IMR-90 (cell line): Measurements from ENCODE around the gene CTDSPL. TPM values are rescaled to one million over a fixed set of nuclear protein-coding genes. Genes with fewer than 3 reads are reported as not detected.

Experiments
- ATAC-seq: fragments of 200-7000 bp; cut with Tn5 transposase; 2 replicates; pipeline ENCODE4 v1.9.1; 2020; ENCODE audit warnings: low read depth, mild to moderate bottlenecking, moderate library complexity
- BruUV-seq: library from RNA; stranded (reverse); fragments of 400-500 nt; replicated peaks from 2 replicates; lab custom pipeline; 2021; lab: Mats Ljungman, UMichigan
- CTCF ChIA-PET: fragments of 300-600 bp; formaldehyde crosslinking; extraction: SDS; loops from one replicate; lab custom pipeline; 2021; ENCODE audit warnings: antibody characterized with exemption; lab: Yijun Ruan, JAX
- POLR2A ChIA-PET: fragments of 300-600 bp; sonication (Branson Sonifier 250); formaldehyde crosslinking; loops from one replicate; lab custom pipeline; 2022; ENCODE audit warnings: antibody characterized with exemption; ENCODE audit not compliant: unreplicated experiment; lab: Charles Lee
- DNase-seq: peaks from one replicate; pipeline ENCODE4 v3.0.0; 2013
- H2AFZ ChIP-seq: replicated peaks from 2 replicates; pipeline ENCODE3; 2013; ENCODE audit warnings: low read length, mild to moderate bottlenecking; ENCODE audit not compliant: poor library complexity
- H2AK5ac ChIP-seq: 2 replicates; pipeline ENCODE4 v1.6.1; 2013; ENCODE audit warnings: low read depth, low read length, inconsistent platforms
- H2AK9ac ChIP-seq: replicated peaks from 2 replicates; pipeline ENCODE3; 2013; ENCODE audit warnings: mild to moderate bottlenecking, low read depth, low read length, moderate library complexity; ENCODE audit not compliant: poor library complexity
- H2BK120ac ChIP-seq: 2 replicates; pipeline ENCODE4 v1.6.1; 2013; ENCODE audit warnings: low read depth, low read length, inconsistent platforms
- H2BK15ac ChIP-seq: 3 replicates; pipeline ENCODE4 v1.6.1; 2013; ENCODE audit warnings: low read depth, low read length, inconsistent platforms
- H2BK20ac ChIP-seq: 2 replicates; pipeline ENCODE4 v1.6.1; 2013; ENCODE audit warnings: low read depth, mild to moderate bottlenecking, inconsistent platforms, low read length, moderate library complexity
- H2BK5ac ChIP-seq: 2 replicates; pipeline ENCODE4 v1.6.1; 2013; ENCODE audit warnings: mild to moderate bottlenecking, low read depth, low read length, inconsistent platforms; ENCODE audit not compliant: poor library complexity, severe bottlenecking
- H3K14ac ChIP-seq: replicated peaks from 2 replicates; pipeline ENCODE4 v1.6.1; 2013; ENCODE audit warnings: low read depth, low read length, inconsistent platforms
- H3K18ac ChIP-seq: 2 replicates; pipeline ENCODE4 v1.6.1; 2013; ENCODE audit warnings: low read depth, low read length, control low read depth
- H3K23ac ChIP-seq: 2 replicates; pipeline ENCODE4 v1.6.1; 2013; ENCODE audit warnings: low read depth, low read length, inconsistent platforms
- H3K27ac ChIP-seq: 2 replicates; pipeline ENCODE4 v1.5.1; 2013; ENCODE audit warnings: mild to moderate bottlenecking, control low read depth, low read length; ENCODE audit not compliant: insufficient read depth
- H3K27me3 ChIP-seq: 2 replicates; pipeline ENCODE4 v1.6.1; 2013; ENCODE audit warnings: low read length; ENCODE audit not compliant: control insufficient read depth, insufficient read depth
- H3K36me3 ChIP-seq: 2 replicates; pipeline ENCODE4 v1.6.1; 2013; ENCODE audit warnings: low read length, mixed read lengths; ENCODE audit not compliant: control insufficient read depth, insufficient read depth
- H3K4ac ChIP-seq: 2 replicates; pipeline ENCODE4 v1.6.1; 2013; ENCODE audit warnings: low read depth, low read length, inconsistent platforms
- H3K4me1 ChIP-seq: 2 replicates; pipeline ENCODE4 v1.6.1; 2013; ENCODE audit warnings: low read length, mixed read lengths; ENCODE audit not compliant: control insufficient read depth, insufficient read depth
- H3K4me2 ChIP-seq: 2 replicates; pipeline ENCODE4 v1.6.1; 2013; ENCODE audit warnings: low read depth, mild to moderate bottlenecking, control low read depth, low read length, moderate library complexity
- H3K4me3 ChIP-seq: 2 replicates; pipeline ENCODE4 v1.5.1; 2013; ENCODE audit warnings: low read depth, mild to moderate bottlenecking, control low read depth, low read length, moderate library complexity; ENCODE audit not compliant: insufficient read depth
- H3K56ac ChIP-seq: 2 replicates; pipeline ENCODE4 v1.6.1; 2013; ENCODE audit warnings: low read length, inconsistent platforms; ENCODE audit not compliant: insufficient read depth; ENCODE audit errors: extremely low read depth
- H3K79me1 ChIP-seq, 2 experiments: 2 replicates each; pipeline ENCODE4 v1.6.1; 2013; ENCODE audit warnings: low read length in 2 of 2, inconsistent platforms in 1 of 2, low read depth in 1 of 2
- H3K9ac ChIP-seq: 2 replicates; pipeline ENCODE4 v1.6.1; 2013; ENCODE audit warnings: low read depth, low read length, control low read depth
- H3K9me1 ChIP-seq: 2 replicates; pipeline ENCODE4 v1.6.1; 2013; ENCODE audit warnings: low read length, inconsistent platforms; ENCODE audit not compliant: insufficient read depth
- H3K9me3 ChIP-seq: 2 replicates; pipeline ENCODE4 v1.6.1; 2013; ENCODE audit warnings: low read length; ENCODE audit not compliant: control insufficient read depth, insufficient read depth
- H4K20me1 ChIP-seq: 2 replicates; pipeline ENCODE4 v1.6.1; 2013; ENCODE audit warnings: low read length, inconsistent platforms; ENCODE audit not compliant: insufficient read depth
- H4K5ac ChIP-seq: 2 replicates; pipeline ENCODE4 v1.6.1; 2013; ENCODE audit warnings: mild to moderate bottlenecking, low read depth, low read length, control low read depth
- H4K8ac ChIP-seq, 2 experiments: 2 replicates each; pipeline ENCODE4 v1.6.1; 2013; ENCODE audit warnings: low read depth in 2 of 2, low read length in 2 of 2, control low read depth in 1 of 2, inconsistent platforms in 1 of 2
- H4K91ac ChIP-seq: 2 replicates; pipeline ENCODE4 v1.6.1; 2013; ENCODE audit warnings: low read depth, low read length, inconsistent platforms; ENCODE audit not compliant: insufficient read depth
- FOS ChIP-seq: fragments of 150-350 bp; IDR thresholded peaks from 2 replicates; pipeline ENCODE4 v1.6.1; 2016; ENCODE audit warnings: low read depth, low read length
- RAD21 ChIP-seq: IDR thresholded peaks from 2 replicates; pipeline ENCODE4 v1.6.1; 2012; ENCODE audit warnings: low read length, improper control_type of control experiment
- WGBS, 2 experiments: methylation state at CpG; one replicate each; pipeline versions ENCODE4 v1.1.5 to v1.1.7; 2013; ENCODE audit warnings: missing lambda C conversion rate in 2 of 2; ENCODE audit not compliant: insufficient read length in 1 of 2; ENCODE audit errors: extremely low coverage in 2 of 2; 5-methylcytosine and 5-hydroxymethylcytosine counted together
- dilution Hi-C: fragments of 300-500 bp; cut with HindIII; formaldehyde crosslinking; loops from one replicate; pipeline ENCODE4 v1.14.3; 2018; ENCODE audit warnings: low sequenced_read_pairs; ENCODE audit not compliant: unreplicated experiment
- in situ Hi-C: fragments of 300-500 bp; cut with MboI; formaldehyde crosslinking; loops from 3 replicates; pipeline ENCODE4 v1.14.3; 2019; ENCODE audit warnings: low sequenced_read_pairs, inconsistent platforms, mixed read lengths
- intact Hi-C: fragments of 100-400 bp; cut with micrococcal nuclease; formaldehyde crosslinking; loops from 2 replicates; pipeline ENCODE4 v1.10.0; 2022
- polyA plus RNA-seq, 3 experiments: library from polyadenylated mRNA; depleted of rRNA; stranded (reverse); fragments of >200 nt; gene quantifications; 2 replicates each; pipeline ENCODE4 v1.2.3, GENCODE V29; 2012; ENCODE audit warnings: low replicate concordance in 1 of 3
- total RNA-seq: library from RNA; depleted of rRNA; stranded (reverse); fragments of >200 nt; gene quantifications from 2 replicates; pipeline ENCODE4 v1.2.3, GENCODE V29; 2012

CTDSPL gene
- total and polyA plus RNA-seq, 2 of the 4 experiments (the other 2 are of a cell fraction), result 24.5 to 29.0 TPM

DNA sequence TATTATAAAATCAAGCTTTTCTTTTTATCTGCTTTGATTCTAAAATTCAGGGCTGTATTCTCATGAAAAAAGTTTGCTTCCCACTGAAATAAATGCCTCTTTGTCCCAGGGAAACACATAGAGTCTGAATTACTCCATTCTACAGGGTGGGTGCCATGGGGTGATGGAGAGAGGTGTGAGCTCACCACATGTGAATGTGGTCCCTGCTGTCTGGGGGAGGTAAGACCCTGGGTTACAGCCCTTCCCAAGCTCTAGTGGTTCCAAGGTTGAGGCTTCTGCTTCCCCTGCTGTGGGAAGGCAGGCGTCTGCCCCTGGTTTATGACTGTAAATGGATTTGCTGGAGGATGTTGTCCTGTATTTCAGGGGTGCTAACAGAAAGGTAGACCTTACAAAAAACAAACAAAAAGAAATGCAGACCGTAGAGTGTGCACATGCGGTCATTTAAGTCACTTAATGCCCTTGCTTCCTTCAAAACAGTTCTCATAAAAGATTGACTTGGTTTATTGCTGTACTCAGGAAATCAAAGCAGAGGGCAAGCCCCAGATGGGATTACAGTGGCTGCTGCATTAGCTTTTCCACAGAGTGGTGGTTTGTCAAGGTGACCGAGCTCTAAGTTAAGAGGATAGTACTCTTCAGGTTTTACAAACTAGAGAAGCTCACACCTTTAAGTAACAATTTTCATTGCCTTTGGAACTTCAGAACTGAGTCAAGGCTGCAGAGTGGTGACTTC lies 49.2 kb downstream of the CTDSPL start:
- Histone ChIP-seq H4K5ac (no peak overlapping the region), H3K79me1 (peaks cover 50 to 66% of the 10 kb centered on the region in 2 experiments), H3K27ac (no peak overlapping the region), H3K18ac (no peak overlapping the region), H2BK5ac (no peak overlapping the region), H3K9me3 (no peaks in the 10 kb centered on the region), H3K56ac (no peak overlapping the region), H3K36me3 (peaks cover 1% of the 10 kb centered on the region; the same call in 1 of the 2 replicates), H4K8ac (no peak overlapping the region), H2AFZ (no peak overlapping the region), H3K4me2 (no peak overlapping the region), H2AK5ac (no peak overlapping the region), H4K20me1 (peaks cover 23% of the 10 kb centered on the region), H3K9ac (no peak overlapping the region), H3K4me1 (peaks cover 14% of the 10 kb centered on the region), H3K4me3 (no peak overlapping the region), H4K91ac (no peak overlapping the region), H2BK15ac (no peak overlapping the region), H3K9me1 (peaks cover 16% of the 10 kb centered on the region), H3K23ac (no peak overlapping the region), H2BK120ac (no peak overlapping the region), H2AK9ac (no peak overlapping the region), H3K14ac (no peak overlapping the region), H2BK20ac (no peak overlapping the region), H3K27me3 (no peaks in the 10 kb centered on the region), H3K4ac (no peak overlapping the region)
- CTCF ChIA-PET, result interaction anchor here (1.2 to 1.3 kb wide), 2 partner anchors 12 to 56 kb away, joined by 3 read pairs; no protein-coding TSS in a partner anchor
- no peak for ATAC-seq
- no TSS peak for BruUV-seq
- WGBS, 2 experiments, result no CpG with 5 or more reads among the region's 4 CpGs
- no peak for DNase-seq
- dilution Hi-C loops, result no loop called here
- in situ Hi-C loops, result no loop called here
- TF ChIP-seq FOS (no peak), RAD21 (no peak)
- intact Hi-C loops, result no loop called here
- POLR2A ChIA-PET, result no interaction called here
